B cell (primary cell): ENCODE results near the gene SOX18. TPM values are rescaled to one million over a fixed set of nuclear protein-coding genes. Genes with fewer than 3 reads are reported as not detected.

ENCODE experiments used
- ATAC-seq: fragments of 200-7000 bp; cut with Tn5 transposase; one replicate; pipeline ENCODE4 v1.10.0; 2021; ENCODE audit warnings: low read depth, mild to moderate bottlenecking, moderate number of reproducible peaks, moderate library complexity
- CTCF ChIA-PET: fragments of 350-600 bp; sonication (Branson Sonifier 250); formaldehyde crosslinking; loops from one replicate; lab custom pipeline; 2021; ENCODE audit warnings: antibody characterized with exemption, inconsistent platforms; lab: Charles Lee
- POLR2A ChIA-PET: fragments of 350-600 bp; sonication (Branson Sonifier 250); formaldehyde crosslinking; loops from one replicate; lab custom pipeline; 2021; ENCODE audit warnings: antibody characterized with exemption; lab: Charles Lee
- DNase-seq: peaks from one replicate; pipeline ENCODE4 v3.0.0; 2013
- H2AFZ ChIP-seq: 2 replicates; pipeline ENCODE4 v1.6.1; 2012; ENCODE audit warnings: mild to moderate bottlenecking, low read depth, low read length; ENCODE audit not compliant: insufficient read depth, poor library complexity, severe bottlenecking
- H3K27ac ChIP-seq, 2 donors: 1 replicate in 1 of 2; 2 replicates in 1 of 2; pipeline ENCODE4 v1.5.1; 2012 to 2013; ENCODE audit warnings: low read length in 2 of 2, mild to moderate bottlenecking in 2 of 2, moderate library complexity in 1 of 2
- H3K27me3 ChIP-seq, 4 experiments: fragments of 200-600 bp in 1 of 4; sonication (generic) in 1 of 4; replicated peaks in 1 of 4; 1 replicate in 2 of 4; 2 replicates in 2 of 4; pipeline versions ENCODE4 v1.6.1 to v1.7.0; 2013 to 2016; ENCODE audit warnings: low read length in 3 of 4, mild to moderate bottlenecking in 2 of 4, mixed read lengths in 1 of 4, moderate library complexity in 1 of 4; ENCODE audit not compliant: insufficient read depth in 4 of 4, control insufficient read depth in 3 of 4; ENCODE audit errors: control extremely low read depth in 1 of 4
- H3K36me3 ChIP-seq, 2 experiments: replicated peaks in 1 of 2; 1 replicate in 1 of 2; 2 replicates in 1 of 2; pipeline versions ENCODE4 v1.6.1 to v1.7.1; 2013; ENCODE audit warnings: low read length in 1 of 2; ENCODE audit not compliant: insufficient read depth in 2 of 2, control insufficient read depth in 1 of 2; ENCODE audit errors: control extremely low read depth in 1 of 2, extremely low read depth in 1 of 2
- H3K4me1 ChIP-seq, 2 donors: fragments of 200-600 bp in 1 of 2; sonication (generic) in 1 of 2; 1 replicate in 1 of 2; 2 replicates in 1 of 2; pipeline versions ENCODE4 v1.5.1 to v1.6.1; 2013 to 2017; ENCODE audit warnings: low read length in 2 of 2; ENCODE audit not compliant: control insufficient read depth in 2 of 2, insufficient read depth in 2 of 2
- H3K4me2 ChIP-seq: replicated peaks from 2 replicates; pipeline ENCODE3; 2012; ENCODE audit warnings: mild to moderate bottlenecking, low read depth, low read length; ENCODE audit not compliant: poor library complexity, severe bottlenecking
- H3K4me3 ChIP-seq, 5 experiments: fragments of 200-600 bp in 1 of 5; sonication (generic) in 1 of 5; 1 replicate in 3 of 5; 2 replicates in 2 of 5; pipeline versions ENCODE4 v1.5.1 to v1.7.0; 2011 to 2016; ENCODE audit warnings: low read length in 4 of 5, mild to moderate bottlenecking in 4 of 5, low read depth in 2 of 5, control low read depth in 1 of 5, moderate library complexity in 1 of 5; ENCODE audit not compliant: insufficient read depth in 1 of 5; ENCODE audit errors: control extremely low read depth in 1 of 5, extremely low read depth in 1 of 5
- H3K79me2 ChIP-seq: fragments of 200-600 bp; sonication (generic); one replicate; pipeline ENCODE4 v1.6.0; 2016; ENCODE audit warnings: low read length; ENCODE audit not compliant: control insufficient read depth, insufficient read depth
- H3K9ac ChIP-seq: fragments of 200-600 bp; sonication (generic); 2 replicates; pipeline ENCODE4 v1.6.1; 2017; ENCODE audit warnings: mild to moderate bottlenecking, low read length, moderate library complexity
- H3K9me3 ChIP-seq, 3 donors: one replicate each; pipeline versions ENCODE4 v1.6.1 to v1.7.1; 2013; ENCODE audit warnings: low read length in 2 of 3; ENCODE audit not compliant: control insufficient read depth in 2 of 3, insufficient read depth in 1 of 3; ENCODE audit errors: control extremely low read depth in 1 of 3
- H4K20me1 ChIP-seq: 2 replicates; pipeline ENCODE4 v1.6.0; 2012; ENCODE audit warnings: mild to moderate bottlenecking, low read length; ENCODE audit not compliant: insufficient read depth, control insufficient read depth, poor library complexity, severe bottlenecking
- H3K27ac Mint-ChIP-seq: one replicate; pipeline ENCODE4 v1.8.0; 2021; ENCODE audit warnings: mixed read lengths
- H3K27me3 Mint-ChIP-seq: one replicate; pipeline ENCODE4 v1.8.0; 2021; ENCODE audit warnings: mixed read lengths
- H3K4me1 Mint-ChIP-seq: one replicate; pipeline ENCODE4 v1.8.0; 2021; ENCODE audit warnings: mixed read lengths
- H3K4me3 Mint-ChIP-seq: one replicate; pipeline ENCODE4 v1.8.0; 2021; ENCODE audit warnings: mixed read lengths
- H3K9me3 Mint-ChIP-seq: one replicate; pipeline ENCODE4 v1.8.0; 2022; ENCODE audit warnings: mixed read lengths; ENCODE audit not compliant: insufficient read depth
- EZH2 ChIP-seq: IDR thresholded peaks from 2 replicates; pipeline ENCODE4 v1.6.1; 2012; ENCODE audit warnings: borderline replicate concordance, low read depth, mild to moderate bottlenecking, moderate library complexity, low read length; ENCODE audit not compliant: insufficient read depth, poor library complexity, severe bottlenecking
- WGBS: methylation state at CpG from one replicate; pipeline ENCODE4 v1.1.5; 2013; ENCODE audit warnings: missing lambda C conversion rate; ENCODE audit not compliant: insufficient coverage; 5-methylcytosine and 5-hydroxymethylcytosine counted together
- intact Hi-C: fragments of 100-400 bp; cut with micrococcal nuclease; formaldehyde crosslinking; loops from one replicate; pipeline ENCODE4 v1.10.0; 2022
- polyA plus RNA-seq: library from polyadenylated mRNA; depleted of rRNA; stranded (reverse); fragments of >200 nt; gene quantifications from 2 replicates; pipeline ENCODE4 v1.2.3, GENCODE V29; 2012
- total RNA-seq, 2 donors: library from RNA; stranded (reverse); fragments of 120-200 nt in 1 of 2; gene quantifications; 1 replicate in 1 of 2; 2 replicates in 1 of 2; pipeline versions ENCODE4 v1.2.3 to v1.2.4, GENCODE V29; 2013 to 2022
- TF ChIP-seq, protein P1 (sequence below): fragments of 200-600 bp; IDR thresholded peaks from one replicate; pipeline ENCODE4 v1.8.0; 2022; ENCODE audit warnings: antibody characterized with exemption, mild to moderate bottlenecking

The SOX18 gene
- total and polyA plus RNA-seq, 2 donors (not counting 1 experiment from before 2014, with no cell fraction given), result not detected

DNA sequence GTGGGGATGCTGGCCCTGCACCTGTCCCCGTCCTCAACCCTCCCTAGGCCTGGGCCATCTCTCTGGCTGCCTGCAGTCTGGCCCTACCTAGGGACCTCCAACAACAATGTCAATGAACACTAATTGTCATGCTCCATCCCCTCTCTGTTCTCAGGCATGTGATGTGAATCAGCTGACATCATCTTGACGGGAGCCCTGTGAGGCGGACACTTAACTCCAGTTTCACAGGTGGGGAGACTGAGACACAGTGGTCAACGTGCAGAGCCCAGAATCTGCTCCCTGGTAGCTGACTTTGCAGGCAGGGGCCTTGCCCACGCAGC, 12.8 kb upstream of the SOX18 start:
- Histone ChIP-seq H3K9me3 (no peaks in the 10 kb centered on the region), H4K20me1 (peaks cover 6% of the 10 kb centered on the region), H3K4me3 (peak overlapping the region in 4 of 5 experiments; percentile 49 to 79 (median 70)), H3K4me2 (peak overlapping the region; percentile 98), H3K27ac (peak overlapping the region; percentile 34 to 69), H3K27me3 (no peaks in the 10 kb centered on the region), H3K9ac (peak overlapping the region; percentile 83), H3K79me2 (peaks cover 7% of the 10 kb centered on the region), H3K36me3 (no peaks in the 10 kb centered on the region), H3K4me1 (peaks cover 54 to 63% of the 10 kb centered on the region in 2 donors), H2AFZ (peak overlapping the region; percentile 90)
- ChIA-PET CTCF (interaction anchor here (1.0 to 1.9 kb wide), 9 partner anchors 11 to 154 kb away, joined by 3 to 16 read pairs (median 4); partner anchors contain the start of genes LKAAEAR1, OPRL1, PRPF6 and RGS19), POLR2A (interaction anchor here (0.6 to 1.6 kb wide), 6 partner anchors 12 to 541 kb away, joined by 3 to 15 read pairs (median 3); partner anchors contain the start of genes OPRL1, PPDPF, RGS19 and UCKL1)
- WGBS, result 75% methylated on average over 4 of the region's 5 CpGs
- Mint-ChIP-seq H3K9me3 (no peaks in the 10 kb centered on the region), H3K27ac (no peak overlapping the region), H3K4me3 (peak overlapping the region; percentile 88), H3K4me1 (peaks cover 53% of the 10 kb centered on the region), H3K27me3 (no peaks in the 10 kb centered on the region)
- intact Hi-C loops, result loop anchor here (5.0 kb wide), 2 partner anchors 355 to 405 kb away; partner anchors contain the start of genes ARFRP1, RTEL1 and ZGPAT
- DNase-seq, result no peak
- no peak for ATAC-seq
- TF ChIP-seq, protein P1, sequence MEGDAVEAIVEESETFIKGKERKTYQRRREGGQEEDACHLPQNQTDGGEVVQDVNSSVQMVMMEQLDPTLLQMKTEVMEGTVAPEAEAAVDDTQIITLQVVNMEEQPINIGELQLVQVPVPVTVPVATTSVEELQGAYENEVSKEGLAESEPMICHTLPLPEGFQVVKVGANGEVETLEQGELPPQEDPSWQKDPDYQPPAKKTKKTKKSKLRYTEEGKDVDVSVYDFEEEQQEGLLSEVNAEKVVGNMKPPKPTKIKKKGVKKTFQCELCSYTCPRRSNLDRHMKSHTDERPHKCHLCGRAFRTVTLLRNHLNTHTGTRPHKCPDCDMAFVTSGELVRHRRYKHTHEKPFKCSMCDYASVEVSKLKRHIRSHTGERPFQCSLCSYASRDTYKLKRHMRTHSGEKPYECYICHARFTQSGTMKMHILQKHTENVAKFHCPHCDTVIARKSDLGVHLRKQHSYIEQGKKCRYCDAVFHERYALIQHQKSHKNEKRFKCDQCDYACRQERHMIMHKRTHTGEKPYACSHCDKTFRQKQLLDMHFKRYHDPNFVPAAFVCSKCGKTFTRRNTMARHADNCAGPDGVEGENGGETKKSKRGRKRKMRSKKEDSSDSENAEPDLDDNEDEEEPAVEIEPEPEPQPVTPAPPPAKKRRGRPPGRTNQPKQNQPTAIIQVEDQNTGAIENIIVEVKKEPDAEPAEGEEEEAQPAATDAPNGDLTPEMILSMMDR, result no peak
- no peak for TF ChIP-seq EZH2

DNA sequence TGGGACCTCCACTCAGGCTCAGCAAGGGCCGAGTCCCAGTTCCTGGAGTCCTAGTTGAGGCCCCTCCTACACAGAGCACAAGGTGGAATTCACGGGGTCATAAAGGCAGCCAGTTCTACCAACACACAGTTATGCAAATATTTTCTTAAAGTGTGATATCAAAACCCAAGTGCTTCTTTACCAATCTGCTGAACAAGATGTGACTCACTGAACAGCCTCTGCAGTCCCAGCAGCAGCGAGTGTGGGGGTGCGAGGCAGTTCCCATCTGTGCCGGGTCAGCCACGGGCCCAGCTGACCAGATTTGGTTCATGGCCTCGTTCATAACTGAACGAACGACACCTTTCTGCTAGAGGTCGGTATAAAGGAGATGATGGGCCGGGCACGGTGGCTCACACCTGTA, 9.1 kb upstream of the SOX18 start:
- peaks cover 4% of the 10 kb centered on the region for H3K79me2 ChIP-seq
- no peaks in the 10 kb centered on the region for H3K9me3 Mint-ChIP-seq
- peaks cover 18% of the 10 kb centered on the region for H3K4me1 Mint-ChIP-seq
- H3K4me3 ChIP-seq, result no peak overlapping the region
- no peak for DNase-seq
- H3K4me1 ChIP-seq, result peaks cover 17 to 31% of the 10 kb centered on the region in 2 donors
- peak overlapping the region; percentile 56 for H3K27ac Mint-ChIP-seq
- ChIA-PET POLR2A (interaction anchor here (0.7 kb wide), 1 partner anchor 19 kb away, joined by 11 read pairs; no protein-coding TSS in a partner anchor), CTCF (interaction anchor here (0.5 to 3.2 kb wide), 8 partner anchors 11 to 192 kb away, joined by 3 to 22 read pairs (median 6); partner anchors contain the start of genes LKAAEAR1, PRPF6 and SAMD10)
- intact Hi-C loops, result no loop called here
- no peak overlapping the region for H2AFZ ChIP-seq
- ATAC-seq, result no peak
- H3K27me3 Mint-ChIP-seq, result peaks cover 15% of the 10 kb centered on the region
- H3K4me2 ChIP-seq, result peak overlapping the region; percentile 36
- H3K4me3 Mint-ChIP-seq, result peak overlapping the region; percentile 39
- 75% methylated on average over 12 of the region's 12 CpGs for WGBS
- no peaks in the 10 kb centered on the region for H4K20me1 ChIP-seq
- peaks cover 0 to 8% (median 0%) of the 10 kb centered on the region in 3 donors for H3K9me3 ChIP-seq
- no peak overlapping the region for H3K27ac ChIP-seq
- H3K36me3 ChIP-seq, result no peaks in the 10 kb centered on the region
- no peak for TF ChIP-seq EZH2
- TF ChIP-seq, protein P1, result no peak
- no peak overlapping the region for H3K9ac ChIP-seq
- peaks cover 0 to 29% (median 9%) of the 10 kb centered on the region in 4 experiments for H3K27me3 ChIP-seq
